B cell (primary cell): ENCODE measurements around the gene IL20. TPM values are rescaled to one million over a fixed set of nuclear protein-coding genes. Genes with fewer than 3 reads are reported as not detected.

Experiments
- ATAC-seq: fragments of 200-7000 bp; cut with Tn5 transposase; one replicate; pipeline ENCODE4 v1.10.0; 2021; ENCODE audit warnings: low read depth, mild to moderate bottlenecking, moderate number of reproducible peaks, moderate library complexity
- CTCF ChIA-PET: fragments of 350-600 bp; sonication (Branson Sonifier 250); formaldehyde crosslinking; loops from one replicate; lab custom pipeline; 2021; ENCODE audit warnings: antibody characterized with exemption, inconsistent platforms; lab: Charles Lee
- POLR2A ChIA-PET: fragments of 350-600 bp; sonication (Branson Sonifier 250); formaldehyde crosslinking; loops from one replicate; lab custom pipeline; 2021; ENCODE audit warnings: antibody characterized with exemption; lab: Charles Lee
- DNase-seq: peaks from one replicate; pipeline ENCODE4 v3.0.0; 2013
- H2AFZ ChIP-seq: 2 replicates; pipeline ENCODE4 v1.6.1; 2012; ENCODE audit warnings: mild to moderate bottlenecking, low read depth, low read length; ENCODE audit not compliant: insufficient read depth, poor library complexity, severe bottlenecking
- H3K27ac ChIP-seq, 2 donors: 1 replicate in 1 of 2; 2 replicates in 1 of 2; pipeline ENCODE4 v1.5.1; 2012 to 2013; ENCODE audit warnings: low read length in 2 of 2, mild to moderate bottlenecking in 2 of 2, moderate library complexity in 1 of 2
- H3K27me3 ChIP-seq, 4 experiments: fragments of 200-600 bp in 1 of 4; sonication (generic) in 1 of 4; replicated peaks in 1 of 4; 1 replicate in 2 of 4; 2 replicates in 2 of 4; pipeline versions ENCODE4 v1.6.1 to v1.7.0; 2013 to 2016; ENCODE audit warnings: low read length in 3 of 4, mild to moderate bottlenecking in 2 of 4, mixed read lengths in 1 of 4, moderate library complexity in 1 of 4; ENCODE audit not compliant: insufficient read depth in 4 of 4, control insufficient read depth in 3 of 4; ENCODE audit errors: control extremely low read depth in 1 of 4
- H3K36me3 ChIP-seq, 2 experiments: replicated peaks in 1 of 2; 1 replicate in 1 of 2; 2 replicates in 1 of 2; pipeline versions ENCODE4 v1.6.1 to v1.7.1; 2013; ENCODE audit warnings: low read length in 1 of 2; ENCODE audit not compliant: insufficient read depth in 2 of 2, control insufficient read depth in 1 of 2; ENCODE audit errors: control extremely low read depth in 1 of 2, extremely low read depth in 1 of 2
- H3K4me1 ChIP-seq, 2 donors: fragments of 200-600 bp in 1 of 2; sonication (generic) in 1 of 2; 1 replicate in 1 of 2; 2 replicates in 1 of 2; pipeline versions ENCODE4 v1.5.1 to v1.6.1; 2013 to 2017; ENCODE audit warnings: low read length in 2 of 2; ENCODE audit not compliant: control insufficient read depth in 2 of 2, insufficient read depth in 2 of 2
- H3K4me2 ChIP-seq: replicated peaks from 2 replicates; pipeline ENCODE3; 2012; ENCODE audit warnings: mild to moderate bottlenecking, low read depth, low read length; ENCODE audit not compliant: poor library complexity, severe bottlenecking
- H3K4me3 ChIP-seq, 5 experiments: fragments of 200-600 bp in 1 of 5; sonication (generic) in 1 of 5; 1 replicate in 3 of 5; 2 replicates in 2 of 5; pipeline versions ENCODE4 v1.5.1 to v1.7.0; 2011 to 2016; ENCODE audit warnings: low read length in 4 of 5, mild to moderate bottlenecking in 4 of 5, low read depth in 2 of 5, control low read depth in 1 of 5, moderate library complexity in 1 of 5; ENCODE audit not compliant: insufficient read depth in 1 of 5; ENCODE audit errors: control extremely low read depth in 1 of 5, extremely low read depth in 1 of 5
- H3K79me2 ChIP-seq: fragments of 200-600 bp; sonication (generic); one replicate; pipeline ENCODE4 v1.6.0; 2016; ENCODE audit warnings: low read length; ENCODE audit not compliant: control insufficient read depth, insufficient read depth
- H3K9ac ChIP-seq: fragments of 200-600 bp; sonication (generic); 2 replicates; pipeline ENCODE4 v1.6.1; 2017; ENCODE audit warnings: mild to moderate bottlenecking, low read length, moderate library complexity
- H3K9me3 ChIP-seq, 3 donors: one replicate each; pipeline versions ENCODE4 v1.6.1 to v1.7.1; 2013; ENCODE audit warnings: low read length in 2 of 3; ENCODE audit not compliant: control insufficient read depth in 2 of 3, insufficient read depth in 1 of 3; ENCODE audit errors: control extremely low read depth in 1 of 3
- H4K20me1 ChIP-seq: 2 replicates; pipeline ENCODE4 v1.6.0; 2012; ENCODE audit warnings: mild to moderate bottlenecking, low read length; ENCODE audit not compliant: insufficient read depth, control insufficient read depth, poor library complexity, severe bottlenecking
- H3K27ac Mint-ChIP-seq: one replicate; pipeline ENCODE4 v1.8.0; 2021; ENCODE audit warnings: mixed read lengths
- H3K27me3 Mint-ChIP-seq: one replicate; pipeline ENCODE4 v1.8.0; 2021; ENCODE audit warnings: mixed read lengths
- H3K4me1 Mint-ChIP-seq: one replicate; pipeline ENCODE4 v1.8.0; 2021; ENCODE audit warnings: mixed read lengths
- H3K4me3 Mint-ChIP-seq: one replicate; pipeline ENCODE4 v1.8.0; 2021; ENCODE audit warnings: mixed read lengths
- H3K9me3 Mint-ChIP-seq: one replicate; pipeline ENCODE4 v1.8.0; 2022; ENCODE audit warnings: mixed read lengths; ENCODE audit not compliant: insufficient read depth
- CTCF ChIP-seq: fragments of 200-600 bp; IDR thresholded peaks from one replicate; pipeline ENCODE4 v1.8.0; 2022; ENCODE audit warnings: antibody characterized with exemption, mild to moderate bottlenecking
- EZH2 ChIP-seq: IDR thresholded peaks from 2 replicates; pipeline ENCODE4 v1.6.1; 2012; ENCODE audit warnings: borderline replicate concordance, low read depth, mild to moderate bottlenecking, moderate library complexity, low read length; ENCODE audit not compliant: insufficient read depth, poor library complexity, severe bottlenecking
- WGBS: methylation state at CpG from one replicate; pipeline ENCODE4 v1.1.5; 2013; ENCODE audit warnings: missing lambda C conversion rate; ENCODE audit not compliant: insufficient coverage; 5-methylcytosine and 5-hydroxymethylcytosine counted together
- intact Hi-C: fragments of 100-400 bp; cut with micrococcal nuclease; formaldehyde crosslinking; loops from one replicate; pipeline ENCODE4 v1.10.0; 2022
- polyA plus RNA-seq: library from polyadenylated mRNA; depleted of rRNA; stranded (reverse); fragments of >200 nt; gene quantifications from 2 replicates; pipeline ENCODE4 v1.2.3, GENCODE V29; 2012
- total RNA-seq, 2 donors: library from RNA; stranded (reverse); fragments of 120-200 nt in 1 of 2; gene quantifications; 1 replicate in 1 of 2; 2 replicates in 1 of 2; pipeline versions ENCODE4 v1.2.3 to v1.2.4, GENCODE V29; 2013 to 2022

Gene IL20
- total and polyA plus RNA-seq, 2 donors (not counting 1 experiment from before 2014, with no cell fraction given), result not detected

- H3K27ac ChIP-seq, result no peak overlapping the region
- H3K4me3 ChIP-seq, result no peak overlapping the region
- H3K9ac ChIP-seq, result no peak overlapping the region
- Mint-ChIP-seq H3K27ac (no peak overlapping the region), H3K4me3 (no peak overlapping the region), H3K4me1 (no peaks in the 10 kb centered on the region), H3K9me3 (no peaks in the 10 kb centered on the region), H3K27me3 (peaks cover 12% of the 10 kb centered on the region)
- no peaks in the 10 kb centered on the region for H3K4me1 ChIP-seq
- no peaks in the 10 kb centered on the region for H3K36me3 ChIP-seq
- H3K27me3 ChIP-seq, result no peaks in the 10 kb centered on the region
- TF ChIP-seq EZH2 (no peak), CTCF (no peak)
- DNase-seq (no peak), ATAC-seq (no peak)
- H4K20me1 ChIP-seq, result no peaks in the 10 kb centered on the region
- ChIA-PET CTCF (interaction anchor here (1.3 kb wide), 1 partner anchor 21 kb away, joined by 4 read pairs; no protein-coding TSS in a partner anchor), POLR2A (no interaction called here)
- 67% methylated on average over 1 of the region's 4 CpGs for WGBS
- intact Hi-C loops, result no loop called here
- no peaks in the 10 kb centered on the region for H3K79me2 ChIP-seq
- no peaks in the 10 kb centered on the region for H3K9me3 ChIP-seq
- no peak overlapping the region for H3K4me2 ChIP-seq
- H2AFZ ChIP-seq, result no peak overlapping the region
These were observed 21.8 kb upstream of the IL20 start for GRCh38 chr1:206843626-206844025.

- ChIA-PET CTCF (interaction anchor here (0.9 to 2.2 kb wide), 2 partner anchors 10 to 112 kb away, joined by 4 to 7 read pairs; no protein-coding TSS in a partner anchor), POLR2A (no interaction called here)
- intact Hi-C loops, result no loop called here
These were observed 18.9 kb upstream of the IL20 start for GRCh38 chr1:206846487-206846886.

More at GRCh38 chr1:206846487-206846886, 18.9 kb upstream of the IL20 start:
- no peak for DNase-seq
- no peaks in the 10 kb centered on the region for H3K9me3 ChIP-seq
- no peaks in the 10 kb centered on the region for H3K4me1 ChIP-seq
- H3K36me3 ChIP-seq, result no peaks in the 10 kb centered on the region
- H3K9ac ChIP-seq, result no peak overlapping the region
- TF ChIP-seq EZH2, result no peak
- TF ChIP-seq CTCF, result no peak
- no peaks in the 10 kb centered on the region for H3K4me1 Mint-ChIP-seq
- H3K27me3 ChIP-seq, result no peaks in the 10 kb centered on the region
- no peak overlapping the region for H3K4me2 ChIP-seq
- no peak for ATAC-seq
- no peak overlapping the region for H3K4me3 Mint-ChIP-seq
- H3K27me3 Mint-ChIP-seq, result peaks cover 21% of the 10 kb centered on the region
- no peaks in the 10 kb centered on the region for H4K20me1 ChIP-seq
- no peak overlapping the region for H2AFZ ChIP-seq
- no peak overlapping the region for H3K27ac ChIP-seq
- H3K27ac Mint-ChIP-seq, result no peak overlapping the region
- no peaks in the 10 kb centered on the region for H3K9me3 Mint-ChIP-seq
- H3K4me3 ChIP-seq, result no peak overlapping the region
- no peaks in the 10 kb centered on the region for H3K79me2 ChIP-seq
